GM06990 (cell line): ENCODE measurements around the gene FNBP1L.

ENCODE experiments used
- DNase-seq: peaks from one replicate; pipeline ENCODE4 v3.0.0-alpha.2; 2011; ENCODE audit not compliant: insufficient read length; ENCODE audit errors: extremely low read depth
- H3K27me3 ChIP-seq: replicated peaks from 2 replicates; pipeline ENCODE4 v1.6.0; 2011; ENCODE audit warnings: low read length; ENCODE audit not compliant: control insufficient read depth, insufficient read depth
- H3K36me3 ChIP-seq: 2 replicates; pipeline ENCODE4 v1.5.1; 2011; ENCODE audit warnings: low read length; ENCODE audit not compliant: control insufficient read depth, insufficient read depth
- H3K4me3 ChIP-seq: replicated peaks from 2 replicates; pipeline ENCODE4 v1.5.1; 2011; ENCODE audit warnings: low read depth, mild to moderate bottlenecking, control low read depth, low read length
- TF ChIP-seq, protein P1 (sequence below): IDR thresholded peaks from 2 replicates; pipeline ENCODE4 v1.5.1; 2011; ENCODE audit warnings: low read length, control low read depth, mild to moderate bottlenecking, inconsistent platforms; ENCODE audit not compliant: insufficient read depth, poor library complexity, severe bottlenecking

Gene FNBP1L

DNA sequence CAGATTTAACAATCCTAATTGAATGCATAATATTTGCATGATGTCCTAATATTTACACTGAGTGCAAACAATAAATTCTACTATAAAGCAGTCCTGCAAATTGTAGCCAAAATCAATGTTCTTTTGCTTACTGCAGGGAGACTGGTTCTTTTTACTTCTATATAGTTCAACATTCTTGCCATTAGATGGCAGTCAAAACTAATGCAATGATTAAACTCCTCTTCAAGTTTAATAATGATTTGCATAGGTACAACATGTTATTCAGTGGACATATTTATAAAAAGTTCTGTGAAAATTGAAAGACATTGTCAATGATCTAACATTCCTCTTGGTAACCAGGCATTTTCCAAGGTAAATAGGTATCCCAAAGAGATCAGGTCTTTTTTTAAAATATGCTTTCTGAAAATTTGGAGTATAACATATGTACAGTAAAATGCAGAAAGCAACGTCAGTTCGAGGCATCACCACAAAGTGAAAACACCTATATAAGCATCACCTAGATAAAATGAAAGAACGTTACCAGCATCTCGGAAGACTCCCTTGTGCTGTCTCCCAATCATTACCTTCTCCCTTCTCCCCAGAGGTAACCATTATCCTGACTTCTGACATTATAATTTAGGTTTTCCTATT, 9.8 kb upstream of the FNBP1L start:
- Histone ChIP-seq H3K36me3 (no peaks in the 10 kb centered on the region), H3K27me3 (no peaks in the 10 kb centered on the region; the same call in 1 of the 2 replicates), H3K4me3 (no peak overlapping the region)
- peak; percentile 22 for DNase-seq
- TF ChIP-seq, protein P1, sequence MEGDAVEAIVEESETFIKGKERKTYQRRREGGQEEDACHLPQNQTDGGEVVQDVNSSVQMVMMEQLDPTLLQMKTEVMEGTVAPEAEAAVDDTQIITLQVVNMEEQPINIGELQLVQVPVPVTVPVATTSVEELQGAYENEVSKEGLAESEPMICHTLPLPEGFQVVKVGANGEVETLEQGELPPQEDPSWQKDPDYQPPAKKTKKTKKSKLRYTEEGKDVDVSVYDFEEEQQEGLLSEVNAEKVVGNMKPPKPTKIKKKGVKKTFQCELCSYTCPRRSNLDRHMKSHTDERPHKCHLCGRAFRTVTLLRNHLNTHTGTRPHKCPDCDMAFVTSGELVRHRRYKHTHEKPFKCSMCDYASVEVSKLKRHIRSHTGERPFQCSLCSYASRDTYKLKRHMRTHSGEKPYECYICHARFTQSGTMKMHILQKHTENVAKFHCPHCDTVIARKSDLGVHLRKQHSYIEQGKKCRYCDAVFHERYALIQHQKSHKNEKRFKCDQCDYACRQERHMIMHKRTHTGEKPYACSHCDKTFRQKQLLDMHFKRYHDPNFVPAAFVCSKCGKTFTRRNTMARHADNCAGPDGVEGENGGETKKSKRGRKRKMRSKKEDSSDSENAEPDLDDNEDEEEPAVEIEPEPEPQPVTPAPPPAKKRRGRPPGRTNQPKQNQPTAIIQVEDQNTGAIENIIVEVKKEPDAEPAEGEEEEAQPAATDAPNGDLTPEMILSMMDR: peak; percentile 34

DNA sequence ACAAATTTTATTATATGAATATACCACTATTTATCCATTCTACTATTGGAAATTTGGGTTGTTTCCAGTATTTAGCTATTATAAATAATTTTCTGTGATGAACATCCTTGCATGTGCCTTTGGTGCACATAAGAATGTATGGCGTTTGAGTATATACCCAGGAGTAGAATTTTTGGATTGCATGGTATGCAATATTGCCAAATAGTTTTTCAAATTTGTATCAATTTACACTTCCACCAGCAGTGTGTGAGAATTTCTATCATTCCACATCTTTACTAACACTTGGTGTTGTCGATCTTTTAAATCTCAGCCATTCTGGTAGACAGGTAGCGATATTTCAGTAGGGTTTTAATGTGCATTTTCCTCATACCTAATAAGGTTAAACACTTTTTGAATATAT, 9.2 kb upstream of the FNBP1L start:
- DNase-seq: no peak
- TF ChIP-seq, protein P1: no peak
- H3K36me3 ChIP-seq: no peaks in the 10 kb centered on the region
- no peaks in the 10 kb centered on the region; the same call in 1 of the 2 replicates for H3K27me3 ChIP-seq
- H3K4me3 ChIP-seq: no peak overlapping the region

DNA sequence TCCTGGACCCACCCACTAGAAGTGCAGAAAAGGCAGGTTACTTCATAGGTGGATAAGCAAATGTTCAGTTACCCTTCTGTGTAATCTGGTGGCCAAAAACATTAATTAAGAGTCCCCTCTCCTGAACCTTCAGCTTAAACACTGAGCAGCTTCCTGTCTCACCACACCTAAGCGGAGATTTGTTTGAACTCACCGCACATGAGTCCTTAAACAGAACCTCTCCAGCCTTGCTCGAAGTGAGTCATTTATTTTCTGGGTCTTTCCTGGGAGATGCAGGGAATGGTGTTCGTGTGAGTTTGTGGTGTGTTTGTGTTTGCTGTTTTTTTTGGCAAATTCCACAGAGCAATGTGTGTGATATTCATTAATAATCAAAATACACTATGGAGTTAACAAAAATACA, 7.6 kb upstream of the FNBP1L start:
- no peak for DNase-seq
- Histone ChIP-seq H3K36me3 (no peaks in the 10 kb centered on the region), H3K4me3 (no peak overlapping the region), H3K27me3 (no peaks in the 10 kb centered on the region; the same call in 1 of the 2 replicates)
- TF ChIP-seq, protein P1: no peak

DNA sequence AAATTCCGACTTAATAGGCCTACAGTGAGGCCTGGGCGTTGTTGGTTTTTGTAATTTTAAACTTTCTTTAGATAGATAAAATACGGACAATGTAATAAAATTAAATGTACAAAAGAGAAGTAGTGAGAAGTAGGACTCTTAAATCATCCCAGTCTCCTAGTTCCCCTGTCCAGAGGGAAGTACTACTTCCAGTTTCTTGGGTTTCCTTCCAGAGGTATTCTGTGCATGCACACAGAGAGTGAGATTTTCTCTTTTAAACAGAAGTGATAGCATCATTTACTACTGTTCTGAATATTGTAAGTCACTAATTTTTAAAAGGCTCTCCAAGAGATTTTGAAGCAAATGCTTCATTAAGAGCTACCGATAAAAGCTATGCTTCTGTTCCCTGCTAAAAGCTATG, 7.2 kb upstream of the FNBP1L start:
- H3K36me3 ChIP-seq: no peaks in the 10 kb centered on the region
- no peak overlapping the region for H3K4me3 ChIP-seq
- no peaks in the 10 kb centered on the region; the same call in 1 of the 2 replicates for H3K27me3 ChIP-seq
- DNase-seq: no peak
- TF ChIP-seq, protein P1: no peak

DNA sequence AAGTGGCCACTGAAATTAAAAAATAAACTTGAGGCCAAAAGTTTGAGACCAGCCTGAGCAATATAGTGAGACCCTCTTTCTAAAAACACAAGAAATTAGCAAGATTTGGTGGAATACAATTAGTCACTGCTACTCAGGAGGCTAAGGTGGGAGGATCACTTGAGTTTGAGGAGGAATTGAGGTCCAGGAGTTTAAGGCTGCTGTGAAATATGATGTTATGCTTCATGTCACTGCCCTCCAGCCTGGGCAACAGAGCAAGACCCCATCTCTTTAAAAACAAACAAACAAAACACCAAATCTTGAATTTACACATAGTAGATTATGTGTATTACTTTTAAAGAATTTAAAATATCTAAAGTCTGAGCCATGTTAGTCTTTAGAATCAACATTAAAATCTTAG, 6.3 kb upstream of the FNBP1L start:
- Histone ChIP-seq H3K27me3 (no peaks in the 10 kb centered on the region), H3K36me3 (no peaks in the 10 kb centered on the region), H3K4me3 (no peak overlapping the region)
- DNase-seq: no peak
- TF ChIP-seq, protein P1: no peak
